ENCODE results near the gene RIMOC1.

The RIMOC1 gene, protein sequence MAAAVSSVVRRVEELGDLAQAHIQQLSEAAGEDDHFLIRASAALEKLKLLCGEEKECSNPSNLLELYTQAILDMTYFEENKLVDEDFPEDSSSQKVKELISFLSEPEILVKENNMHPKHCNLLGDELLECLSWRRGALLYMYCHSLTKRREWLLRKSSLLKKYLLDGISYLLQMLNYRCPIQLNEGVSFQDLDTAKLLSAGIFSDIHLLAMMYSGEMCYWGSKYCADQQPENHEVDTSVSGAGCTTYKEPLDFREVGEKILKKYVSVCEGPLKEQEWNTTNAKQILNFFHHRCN
- 21.0 to 62.8 (median 46.3) reads per million in 17 experiments for total RNA-seq

DNA sequence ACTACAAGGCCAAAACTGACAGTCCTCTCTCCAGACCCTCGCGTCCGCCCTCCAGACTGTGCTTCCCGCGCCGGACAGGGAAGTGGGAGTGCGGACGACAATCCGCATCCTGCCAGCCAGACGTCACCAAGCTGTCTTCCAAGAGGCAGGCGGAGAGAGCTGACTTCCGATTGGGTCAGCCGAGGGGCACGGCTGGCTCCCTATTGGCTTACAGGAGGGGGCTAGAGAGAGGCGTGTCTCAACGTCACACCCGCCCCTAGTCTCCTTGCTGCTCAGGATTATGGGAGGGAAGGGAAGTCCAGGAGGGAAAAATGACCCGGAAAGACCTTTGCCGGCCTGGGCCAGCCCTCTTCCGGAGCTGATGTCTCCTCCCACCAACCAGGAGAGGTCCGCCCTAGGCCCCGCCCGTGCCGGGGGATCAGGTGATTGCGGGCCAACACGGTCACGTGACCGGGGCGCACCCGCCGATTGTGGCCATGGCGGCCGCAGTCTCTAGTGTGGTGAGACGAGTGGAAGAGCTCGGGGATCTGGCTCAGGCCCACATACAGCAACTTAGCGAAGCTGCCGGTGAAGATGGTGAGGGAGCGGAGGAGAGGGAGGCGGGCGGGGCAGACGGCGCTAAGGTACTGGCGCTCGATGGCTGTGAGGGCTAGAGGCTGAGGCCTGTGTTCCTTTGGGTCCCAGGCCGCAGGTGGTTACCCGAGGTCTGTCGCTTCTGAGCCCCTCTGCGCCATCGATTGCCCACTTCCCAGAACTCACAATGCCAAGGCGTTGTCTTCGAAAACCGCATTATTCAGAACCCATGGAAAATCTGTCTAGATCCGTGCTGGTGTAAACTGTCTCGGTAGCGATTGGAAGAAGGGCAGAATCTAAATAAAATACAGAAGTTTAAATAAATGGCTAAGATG lies at the start of gene RIMOC1:
Gene RIMOC1, plus strand, starts transcription at position 453 of the 908 bp plus-strand sequence. Its CDS starts 24 bp downstream, at position 477.
- peak; percentile 99 to 100 (median 100) for DNase-seq

- peak; percentile 76 to 91 (median 78) for DNase-seq
Observed at GRCh38 chr5:41856644-41857491, 47.3 kb upstream of the RIMOC1 start.

DNA sequence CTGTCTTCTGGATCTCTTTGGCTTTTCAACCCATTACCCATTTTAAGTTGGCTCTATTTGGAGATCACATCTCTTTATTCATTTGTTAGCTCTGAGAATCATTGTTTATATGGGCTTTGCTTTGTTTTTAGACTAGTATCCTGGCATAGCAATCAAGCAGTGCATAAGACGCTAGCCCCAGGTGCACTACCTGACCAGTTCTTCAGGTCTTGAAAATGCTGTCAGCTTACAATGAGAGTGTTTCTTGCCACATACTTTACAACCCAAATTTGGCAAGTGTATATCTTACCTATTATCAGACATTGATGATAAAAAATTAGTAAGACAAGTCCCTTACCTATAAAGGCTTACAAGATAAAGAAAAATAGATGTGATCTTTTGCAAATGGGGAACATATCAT lies 46.2 kb upstream of the RIMOC1 start:
- no peak for DNase-seq

- DNase-seq, result no peak
Observed at GRCh38 chr5:41858890-41859289, 45.3 kb upstream of the RIMOC1 start.

DNA sequence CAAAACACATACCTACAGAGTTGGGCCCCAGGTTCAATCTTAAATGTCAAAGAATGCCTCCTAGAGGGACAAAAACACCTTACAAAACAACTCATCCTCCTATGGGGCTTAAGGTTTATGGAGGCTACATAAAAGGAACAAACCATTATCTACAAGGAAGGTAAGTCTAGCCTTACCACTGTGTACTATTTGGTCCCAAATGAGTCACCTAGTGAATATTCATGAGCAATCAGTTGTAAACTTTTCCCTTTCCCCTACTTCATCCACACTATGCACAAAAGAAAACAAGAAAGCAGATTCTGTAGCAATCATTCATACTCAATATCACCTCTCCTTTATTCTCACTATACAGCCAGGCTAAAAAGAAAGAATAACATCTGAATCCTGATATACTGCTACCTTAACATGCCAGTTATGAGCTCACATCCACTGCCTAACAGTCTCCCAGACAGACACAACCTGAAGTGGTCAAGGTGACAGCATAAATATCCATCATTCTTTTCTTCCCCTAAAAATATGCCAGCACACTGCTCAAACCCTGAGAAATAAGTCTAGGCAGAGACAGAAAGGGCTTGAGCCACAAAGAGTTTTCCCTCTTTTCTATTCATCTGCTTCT lies 40.2 kb upstream of the RIMOC1 start:
- DNase-seq, result no peak

DNA sequence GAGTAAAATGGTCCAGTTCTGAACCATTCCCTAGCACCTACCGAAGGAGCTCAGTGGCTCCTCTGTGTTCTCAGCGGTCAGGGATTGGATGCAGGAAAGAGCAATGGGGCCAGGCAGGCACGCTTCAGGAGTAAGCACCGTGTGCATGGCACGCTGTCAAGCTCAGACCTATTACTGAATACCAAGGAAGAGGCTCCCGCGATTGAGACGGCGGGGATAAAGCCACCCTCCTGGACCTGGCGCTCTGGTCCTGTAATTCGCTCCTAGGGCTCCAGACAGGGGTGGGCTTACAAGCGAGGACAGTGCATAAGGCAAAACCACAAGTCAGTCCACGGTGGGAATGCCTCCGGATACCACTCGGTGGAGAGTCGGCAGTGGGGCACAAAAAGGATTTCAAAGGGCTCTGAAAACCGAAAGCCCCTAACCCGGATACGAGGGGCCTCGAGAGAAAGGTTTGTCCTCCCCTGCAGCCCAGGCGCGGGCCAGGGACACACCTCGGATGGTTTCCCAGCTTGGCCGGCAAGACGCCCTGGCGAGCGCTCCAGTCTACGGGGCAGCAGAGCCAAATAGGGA lies 34.9 kb upstream of the RIMOC1 start:
- peak in 1 of 4 experiments; percentile 2 for DNase-seq

DNA sequence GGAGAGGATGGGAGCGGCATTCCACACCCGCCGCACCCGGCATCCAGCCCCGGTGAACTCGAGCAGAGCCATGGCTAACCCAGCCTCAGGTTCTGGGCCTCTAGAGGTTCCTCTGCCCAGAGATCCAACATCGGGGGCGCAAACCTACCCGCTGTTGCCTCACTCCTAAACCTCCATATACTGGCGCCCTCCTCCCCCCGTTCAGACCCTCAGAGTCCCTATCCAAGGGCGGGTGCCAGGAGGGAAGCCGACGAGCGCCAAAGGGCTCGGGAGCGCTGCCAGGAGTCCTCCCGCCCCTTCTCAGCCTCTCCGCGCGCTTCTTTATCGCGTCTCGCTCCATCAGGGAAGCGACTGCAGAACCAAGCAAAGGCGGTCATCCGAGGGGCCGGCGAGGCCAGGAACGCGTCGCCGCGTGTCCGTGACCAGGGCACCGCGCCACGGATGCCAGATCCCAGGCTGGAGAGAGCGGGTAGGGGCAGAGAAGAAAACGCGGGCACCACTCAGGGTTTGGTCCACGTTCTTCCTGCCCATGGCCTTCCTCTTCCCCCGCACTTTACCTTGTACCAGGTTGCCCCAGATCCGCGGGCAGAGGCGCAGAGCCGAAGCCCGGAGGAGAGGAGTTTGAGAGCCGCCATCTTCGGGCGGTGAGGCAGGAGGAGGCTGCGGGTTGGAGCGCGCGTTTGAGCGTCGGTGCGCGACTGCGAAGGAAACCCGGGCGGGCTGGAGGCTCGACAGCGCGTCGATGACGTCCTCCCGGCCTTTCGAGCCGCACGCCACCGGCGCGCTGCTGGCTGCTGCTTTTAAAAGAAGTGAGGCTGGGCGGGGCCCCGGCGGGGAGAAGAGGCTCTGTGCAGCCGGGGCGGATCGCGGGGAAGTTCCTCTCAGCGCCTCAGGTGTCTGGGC lies 34.2 kb upstream of the RIMOC1 start, which contains the start of gene OXCT1:
Gene OXCT1, minus strand, starts transcription at position 702 of the 903 bp plus-strand sequence. Its CDS starts 67 bp downstream, at position 635.
- DNase-seq, result peak; percentile 85 to 93 (median 86)

- DNase-seq, result no peak
Observed at GRCh38 chr5:41870627-41871048, 33.5 kb upstream of the RIMOC1 start.

GRCh38 chr5:41871852-41872251 lies 32.3 kb upstream of the RIMOC1 start:
- no peak for DNase-seq

DNA sequence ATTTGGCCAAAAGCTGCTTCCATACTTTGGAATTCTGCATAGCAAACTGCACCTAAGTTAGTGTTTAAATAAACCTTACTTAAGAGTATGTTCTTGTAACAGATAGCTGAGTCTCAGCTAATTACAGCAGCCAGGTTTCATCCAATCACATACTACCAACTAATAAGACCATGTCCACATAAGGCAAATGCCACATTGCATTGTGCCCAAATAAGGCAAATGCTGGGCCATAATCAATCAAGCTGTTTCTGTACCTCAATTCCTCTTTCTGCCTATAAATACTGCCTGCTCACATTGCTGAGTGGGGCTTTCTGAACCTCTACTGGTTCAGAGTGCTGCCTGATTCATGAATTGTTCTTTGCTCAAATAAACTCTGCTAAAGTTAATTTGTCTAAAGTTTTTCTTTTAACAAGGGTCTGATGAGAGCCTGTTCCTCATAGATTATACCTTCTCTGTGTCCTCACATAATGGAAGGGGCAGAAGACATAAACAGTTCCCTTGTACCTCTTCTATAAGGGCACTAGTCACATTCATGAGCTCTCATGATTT lies 29.6 kb upstream of the RIMOC1 start:
- DNase-seq, result no peak

- no peak for DNase-seq
Observed at GRCh38 chr5:41875121-41875520, 29.0 kb upstream of the RIMOC1 start.

DNA sequence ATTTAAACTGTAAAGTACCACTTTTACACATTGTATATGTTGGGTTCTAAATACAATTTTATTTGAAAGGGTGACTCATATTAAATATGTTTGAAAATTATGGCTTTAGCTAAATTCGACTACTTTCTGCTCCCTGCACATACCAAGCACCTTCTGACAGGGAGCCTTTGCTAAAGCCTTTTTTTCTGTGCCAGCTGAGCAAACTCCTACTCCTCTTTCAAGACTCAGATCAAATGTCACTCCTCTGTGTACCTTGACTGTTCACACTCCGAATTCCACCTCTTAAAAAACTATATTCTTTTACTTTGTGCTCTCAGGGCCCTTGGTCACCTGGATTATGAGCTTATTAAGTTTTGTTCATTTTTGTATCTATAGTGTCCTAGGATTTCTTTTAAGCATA lies 27.5 kb upstream of the RIMOC1 start:
- no peak for DNase-seq

DNA sequence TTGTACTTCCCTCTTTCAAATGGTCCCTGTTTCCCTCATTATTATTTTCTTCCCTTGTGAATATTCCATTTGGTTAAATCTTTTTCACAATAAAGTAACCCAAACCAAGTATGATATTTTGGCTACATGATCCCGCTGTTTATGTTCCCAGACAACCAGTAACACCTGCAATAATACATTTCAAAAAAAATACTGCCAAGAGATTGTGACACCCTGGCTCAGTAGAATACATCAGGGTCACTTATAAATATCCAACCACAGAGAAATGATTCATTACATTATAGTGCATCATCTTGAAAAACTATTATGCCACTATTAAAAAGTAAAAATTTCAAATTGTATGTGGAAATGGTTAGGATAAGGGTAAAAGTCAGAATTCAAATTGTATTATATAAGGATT lies 26.7 kb upstream of the RIMOC1 start:
- no peak for DNase-seq

- no peak for DNase-seq
Observed at GRCh38 chr5:41878173-41878572, 26.0 kb upstream of the RIMOC1 start.

DNA sequence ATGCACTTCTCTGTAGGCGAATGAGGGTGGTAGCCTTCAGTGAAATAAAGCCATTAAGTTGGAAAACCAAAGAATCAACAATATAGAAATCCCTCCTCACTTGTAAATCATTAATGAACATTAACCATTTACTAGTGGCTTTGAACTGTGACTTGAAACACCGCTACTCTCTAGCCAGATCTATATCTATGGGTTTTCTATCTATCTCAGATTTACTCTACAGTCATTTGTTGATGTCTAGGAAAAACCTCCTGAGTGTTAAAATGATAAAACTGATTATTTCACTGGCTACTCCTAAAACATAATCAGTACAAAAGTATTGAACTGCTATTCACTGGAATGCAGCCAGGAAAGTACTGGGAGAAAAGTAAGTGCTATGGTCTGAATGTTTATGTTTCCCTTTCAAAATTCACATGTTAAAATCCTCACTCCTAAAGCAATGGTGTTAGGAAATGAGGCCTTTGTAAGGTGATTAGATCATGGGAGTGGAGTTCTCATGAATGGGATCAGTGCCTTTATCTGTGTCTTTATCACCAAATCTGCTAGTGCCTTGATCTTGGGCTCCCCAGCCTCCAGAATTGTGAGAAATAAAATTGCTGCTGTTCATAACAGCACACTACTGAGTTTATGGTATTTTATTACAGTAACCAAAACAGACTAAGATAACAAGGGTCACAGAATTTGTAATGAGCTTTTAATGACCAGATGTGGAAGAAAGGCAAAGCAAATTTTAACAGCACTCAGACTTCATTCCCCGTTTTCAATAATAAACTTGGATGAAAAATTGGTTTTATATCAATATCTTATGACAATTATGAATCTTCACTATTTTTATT lies 25.3 kb upstream of the RIMOC1 start:
- no peak for DNase-seq

DNA sequence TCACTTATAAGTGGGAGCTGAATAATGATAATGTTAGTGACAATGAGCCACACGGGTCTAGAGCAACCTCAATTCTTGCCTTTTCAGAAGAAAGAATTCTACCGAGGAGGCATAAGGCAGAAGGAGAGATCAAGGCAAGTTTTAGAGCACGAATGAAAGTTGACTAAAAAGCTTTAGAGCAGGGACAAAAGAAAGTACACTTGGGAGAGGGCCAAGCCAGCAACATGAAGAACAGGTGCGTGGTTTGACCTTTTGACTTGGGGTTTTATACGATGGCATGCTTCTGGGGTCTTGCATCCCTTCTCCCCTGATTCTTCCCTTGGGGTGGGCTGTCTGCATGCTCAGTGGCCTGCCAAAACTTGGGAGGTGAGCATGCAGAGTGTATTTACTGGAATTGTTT lies 21.4 kb upstream of the RIMOC1 start:
- no peak for DNase-seq

- DNase-seq, result no peak
Observed at GRCh38 chr5:41883243-41883642, 20.9 kb upstream of the RIMOC1 start.

GRCh38 chr5:41883936-41884335 lies 20.2 kb upstream of the RIMOC1 start:
- no peak for DNase-seq

GRCh38 chr5:41885286-41885685 lies 18.9 kb upstream of the RIMOC1 start:
- no peak for DNase-seq

Measured in suppressor macrophage (primary cell).